Activated CD4-positive, alpha-beta T cell treated with anti-CD3 and anti-CD28 coated beads, Interleukin-2, amount 10 ng/mL, durations not matched to agents 7 days and 5 days (primary cell): Measurements from ENCODE around the gene LTA4H. TPM values are rescaled to one million over a fixed set of nuclear protein-coding genes. Genes with fewer than 3 reads are reported as not detected.

ENCODE experiments used
- CTCF ChIA-PET: fragments of 350-600 bp; sonication (Branson Sonifier 250); formaldehyde crosslinking; loops from one replicate; lab custom pipeline; 2021; ENCODE audit warnings: antibody characterized with exemption; lab: Charles Lee
- POLR2A ChIA-PET: fragments of 350-600 bp; sonication (Branson Sonifier 250); formaldehyde crosslinking; loops from one replicate; lab custom pipeline; 2021; ENCODE audit warnings: antibody characterized with exemption; lab: Charles Lee
- DNase-seq: peaks from one replicate; pipeline ENCODE4 v3.0.0-alpha.2; 2020
- H3K27ac Mint-ChIP-seq: one replicate; pipeline ENCODE4 v1.8.0; 2021; ENCODE audit warnings: mild to moderate bottlenecking, moderate library complexity, mixed read lengths
- H3K27me3 Mint-ChIP-seq: one replicate; pipeline ENCODE4 v1.8.0; 2021; ENCODE audit warnings: mixed read lengths
- H3K36me3 Mint-ChIP-seq: one replicate; pipeline ENCODE4 v1.8.0; 2021; ENCODE audit warnings: low read depth, mixed read lengths
- H3K4me1 Mint-ChIP-seq: one replicate; pipeline ENCODE4 v1.8.0; 2021; ENCODE audit warnings: mixed read lengths
- H3K4me3 Mint-ChIP-seq: one replicate; pipeline ENCODE4 v1.8.0; 2021; ENCODE audit warnings: mild to moderate bottlenecking, moderate library complexity, mixed read lengths
- H3K9me3 Mint-ChIP-seq: one replicate; pipeline ENCODE4 v1.8.0; 2021; ENCODE audit warnings: mixed read lengths
- total RNA-seq, 2 experiments: library from RNA; stranded (reverse); gene quantifications; one replicate each; pipeline ENCODE4 v1.2.3, GENCODE V29; 2021

LTA4H gene
- total RNA-seq, 2 experiments from 2014 or later = 55.8 to 56.2 TPM

DNA sequence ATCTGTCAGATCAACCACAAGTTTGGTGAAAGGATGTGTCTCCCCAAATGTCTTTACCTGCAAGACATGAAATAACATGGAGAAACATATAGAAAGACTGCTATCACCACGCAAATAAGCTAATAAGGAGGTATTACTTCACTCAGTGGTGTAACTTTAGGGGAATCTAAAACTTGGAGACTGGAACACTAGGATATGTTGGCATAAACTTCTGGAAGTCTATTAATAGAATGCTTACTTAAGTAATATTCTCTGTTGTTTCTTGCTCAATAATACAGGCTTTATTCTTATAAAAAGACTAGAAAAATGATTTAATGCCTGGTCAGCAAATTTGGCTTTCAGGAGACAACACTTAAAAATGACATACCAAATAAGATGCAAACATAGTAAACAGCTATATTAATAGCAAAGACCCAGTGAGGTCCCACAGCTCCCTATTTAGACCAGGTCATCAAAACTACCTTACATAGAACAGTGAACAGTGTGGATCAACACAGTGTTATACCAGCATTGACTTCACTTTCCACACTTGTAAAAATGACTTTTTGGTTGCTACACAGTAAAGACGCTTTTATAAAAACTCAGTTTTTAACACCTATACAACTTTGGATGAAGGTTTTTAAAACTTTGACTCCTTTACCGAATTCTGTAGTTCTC lies 20.3 kb downstream of the LTA4H start:
- CTCF ChIA-PET = interaction anchor here (1.7 kb wide), 1 partner anchor 17 kb away, joined by 4 read pairs; no protein-coding TSS in a partner anchor
- Mint-ChIP-seq H3K36me3 (peaks cover 29% of the 10 kb centered on the region), H3K4me3 (no peak overlapping the region), H3K9me3 (no peaks in the 10 kb centered on the region), H3K4me1 (no peaks in the 10 kb centered on the region), H3K27ac (no peak overlapping the region), H3K27me3 (no peaks in the 10 kb centered on the region)
- POLR2A ChIA-PET = no interaction called here
- DNase-seq = no peak

DNA sequence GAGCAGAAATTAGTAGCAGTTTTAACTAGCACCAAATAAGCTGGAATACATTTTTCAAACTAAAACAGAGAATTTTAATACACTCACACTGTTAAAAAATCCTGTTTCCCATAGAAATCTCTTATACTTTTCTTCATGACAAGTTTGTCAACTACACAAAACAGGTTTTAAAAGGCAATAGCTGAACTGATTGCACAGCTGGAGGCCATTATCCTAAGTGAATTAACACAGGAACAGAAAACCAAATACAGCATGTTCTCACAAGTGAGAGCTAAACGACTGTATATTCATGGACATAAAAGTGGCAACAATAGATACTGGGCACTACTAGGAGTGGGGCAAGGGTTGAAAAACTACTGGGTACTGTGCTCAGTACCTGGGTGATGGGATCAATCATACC lies 27.7 kb downstream of the LTA4H start:
- H3K27ac Mint-ChIP-seq = no peak overlapping the region
- POLR2A ChIA-PET = no interaction called here

DNA sequence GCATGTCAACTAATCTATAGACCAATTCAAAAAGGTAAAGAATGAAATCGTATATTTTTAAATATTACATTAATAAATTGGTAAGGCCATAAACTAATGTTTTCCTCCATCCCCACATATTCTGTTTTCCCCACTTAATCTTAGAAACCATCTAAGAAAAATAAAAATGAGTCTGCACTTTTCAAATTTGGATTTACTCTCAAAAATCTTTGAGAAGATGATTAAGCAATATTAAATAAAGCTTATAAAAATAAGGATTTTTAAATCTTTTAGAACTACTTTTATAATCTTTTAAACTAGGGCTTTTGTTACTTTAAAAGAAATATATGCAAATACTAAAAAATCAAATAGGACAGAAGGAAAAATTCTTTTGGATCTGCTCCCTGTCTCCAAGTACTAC lies 28.7 kb downstream of the LTA4H start:
- no peak for DNase-seq
- no peak overlapping the region for H3K27ac Mint-ChIP-seq
- no peaks in the 10 kb centered on the region for H3K27me3 Mint-ChIP-seq
- H3K36me3 Mint-ChIP-seq = peaks cover 28% of the 10 kb centered on the region
- H3K4me3 Mint-ChIP-seq = no peak overlapping the region
- H3K9me3 Mint-ChIP-seq = no peaks in the 10 kb centered on the region
- ChIA-PET POLR2A (no interaction called here), CTCF (interaction anchor here (1.2 kb wide), 1 partner anchor 47 kb away, joined by 3 read pairs; no protein-coding TSS in a partner anchor)
- H3K4me1 Mint-ChIP-seq = no peaks in the 10 kb centered on the region

More for the DNA sequence above, 27.7 kb downstream of the LTA4H start:
- CTCF ChIA-PET = interaction anchor here (1.3 kb wide), 1 partner anchor 18 kb away, joined by 4 read pairs; no protein-coding TSS in a partner anchor
- no peaks in the 10 kb centered on the region for H3K27me3 Mint-ChIP-seq
- peaks cover 33% of the 10 kb centered on the region for H3K36me3 Mint-ChIP-seq
- H3K9me3 Mint-ChIP-seq = no peaks in the 10 kb centered on the region
- H3K4me1 Mint-ChIP-seq = no peaks in the 10 kb centered on the region
- no peak overlapping the region for H3K4me3 Mint-ChIP-seq
- no peak for DNase-seq

DNA sequence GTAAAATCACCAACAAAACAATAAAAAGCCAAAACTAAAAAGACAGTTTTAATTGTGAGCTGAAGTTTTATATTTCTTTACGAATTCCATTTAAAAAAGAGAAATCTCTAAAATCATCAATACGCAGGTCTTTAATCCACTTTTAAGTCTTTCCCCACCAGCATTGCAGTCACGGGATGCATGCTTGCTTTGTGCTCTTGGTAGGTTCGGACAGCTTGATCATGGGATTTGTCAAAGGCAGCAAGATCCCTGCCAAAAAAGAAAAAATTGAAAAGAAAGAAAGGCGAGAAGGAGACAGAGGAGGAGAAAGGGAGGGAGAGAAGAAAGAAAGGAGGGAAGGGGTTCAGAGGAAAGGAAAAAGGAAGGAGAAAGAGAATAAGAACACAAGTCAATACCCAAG lies 34.5 kb downstream of the LTA4H start:
- Mint-ChIP-seq H3K4me1 (peaks cover 11% of the 10 kb centered on the region), H3K9me3 (no peaks in the 10 kb centered on the region), H3K27me3 (no peaks in the 10 kb centered on the region), H3K27ac (no peak overlapping the region), H3K4me3 (no peak overlapping the region), H3K36me3 (peaks cover 13% of the 10 kb centered on the region)
- CTCF ChIA-PET = interaction anchor here (0.9 to 1.5 kb wide), 2 partner anchors 38 to 57 kb away, joined by 3 to 4 read pairs; partner anchors contain the start of gene AMDHD1
- POLR2A ChIA-PET = no interaction called here
- DNase-seq = no peak

DNA sequence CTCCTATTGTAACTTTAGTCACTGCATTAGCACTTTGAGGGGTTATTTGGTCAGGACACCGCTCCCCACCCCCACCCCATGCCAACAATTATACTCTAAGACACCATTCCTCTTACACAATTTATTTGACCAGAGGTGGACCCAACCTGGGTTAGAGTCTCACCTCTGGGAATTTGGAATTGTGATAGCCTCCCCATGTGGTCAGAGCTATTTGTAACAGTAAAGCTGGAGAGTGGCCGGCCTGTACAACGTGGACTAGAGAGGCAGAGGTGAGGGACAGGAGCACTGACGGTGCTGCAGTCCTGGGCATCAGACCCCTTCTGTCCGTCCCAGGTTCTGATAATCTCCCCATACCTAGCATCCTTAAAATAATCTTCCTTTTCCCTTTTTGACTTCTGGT lies 35.9 kb downstream of the LTA4H start:
- DNase-seq = no peak
- POLR2A ChIA-PET = no interaction called here
- Mint-ChIP-seq H3K4me1 (peaks cover 11% of the 10 kb centered on the region), H3K36me3 (peaks cover 3% of the 10 kb centered on the region), H3K27me3 (no peaks in the 10 kb centered on the region), H3K4me3 (no peak overlapping the region), H3K9me3 (no peaks in the 10 kb centered on the region), H3K27ac (no peak overlapping the region)
- CTCF ChIA-PET = interaction anchor here (0.7 to 2.2 kb wide), 11 partner anchors 9 to 209 kb away, joined by 3 to 15 read pairs (median 4); partner anchors contain the start of gene AMDHD1

DNA sequence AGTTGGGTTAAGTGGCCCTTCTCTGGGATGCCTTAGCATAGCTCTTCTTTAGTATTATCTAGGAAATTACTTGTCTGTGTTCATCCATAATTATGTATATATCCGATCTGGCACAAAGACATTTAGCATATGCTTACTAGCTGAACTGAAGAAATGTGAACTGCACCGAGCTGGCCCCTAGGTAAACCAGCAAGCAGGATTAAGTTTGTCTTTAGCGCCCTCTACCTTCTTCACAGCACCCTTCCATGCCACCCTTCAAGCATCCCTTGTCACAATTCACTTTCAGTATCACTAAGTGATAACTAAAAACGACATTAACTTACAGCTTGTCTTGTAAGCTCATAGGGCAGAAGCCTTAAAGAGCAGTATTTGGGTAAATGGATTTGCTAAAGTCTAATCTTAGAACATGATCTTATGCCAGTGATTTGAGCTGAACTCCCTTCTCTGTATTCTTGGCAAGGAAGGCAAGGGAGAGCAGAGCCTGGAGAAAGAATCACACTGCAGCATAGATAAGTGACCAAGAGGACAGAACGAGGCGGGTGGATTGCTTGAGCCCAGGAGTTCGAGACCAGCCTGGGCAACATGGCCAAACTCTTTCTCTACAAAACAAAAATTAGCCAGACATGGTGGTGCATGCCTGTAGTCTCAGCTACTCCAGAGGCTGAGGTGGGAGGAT lies 36.6 kb downstream of the LTA4H start:
- Mint-ChIP-seq H3K36me3 (peaks cover 3% of the 10 kb centered on the region), H3K9me3 (no peaks in the 10 kb centered on the region), H3K27me3 (no peaks in the 10 kb centered on the region), H3K4me1 (peaks cover 11% of the 10 kb centered on the region), H3K4me3 (no peak overlapping the region), H3K27ac (no peak overlapping the region)
- DNase-seq = peak; percentile 71
- CTCF ChIA-PET = interaction anchor here (0.6 to 2.2 kb wide), 25 partner anchors 9 to 518 kb away, joined by 3 to 15 read pairs (median 4); partner anchors contain the start of genes AMDHD1 and CCDC38
- POLR2A ChIA-PET = no interaction called here

DNA sequence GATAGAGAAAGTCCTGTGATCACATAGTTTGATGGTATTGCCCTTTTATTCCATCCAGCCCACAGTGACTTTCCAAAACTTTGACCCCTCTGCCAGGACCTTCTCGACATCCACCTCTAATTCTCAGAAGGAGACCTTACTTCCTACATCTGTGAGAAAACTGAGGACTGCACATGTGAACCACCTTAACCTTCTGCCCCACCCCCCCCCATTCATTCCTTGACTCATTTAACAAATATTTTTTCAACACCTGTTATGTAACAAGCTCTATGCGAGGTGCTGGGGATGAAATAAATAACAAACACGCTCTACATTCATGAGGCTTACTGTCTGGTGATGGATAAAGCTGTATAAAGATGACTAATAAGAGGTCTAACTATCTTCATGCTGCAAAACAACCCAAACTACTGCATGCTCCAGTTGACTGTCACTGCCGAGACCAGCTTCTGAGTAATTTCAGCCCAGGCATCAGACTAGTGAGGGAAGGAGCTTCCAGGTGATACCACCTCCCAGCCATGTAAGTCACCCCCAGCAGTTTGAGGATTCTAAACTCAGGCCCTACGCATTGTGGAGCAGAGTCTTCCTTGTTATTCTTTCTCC lies 37.4 kb downstream of the LTA4H start:
- Mint-ChIP-seq H3K4me1 (peaks cover 11% of the 10 kb centered on the region), H3K27me3 (no peaks in the 10 kb centered on the region), H3K36me3 (peaks cover 3% of the 10 kb centered on the region), H3K9me3 (no peaks in the 10 kb centered on the region), H3K27ac (no peak overlapping the region), H3K4me3 (no peak overlapping the region)
- CTCF ChIA-PET = interaction anchor here (0.6 to 2.2 kb wide), 20 partner anchors 8 to 519 kb away, joined by 3 to 15 read pairs (median 4); partner anchors contain the start of genes AMDHD1 and CCDC38
- no peak for DNase-seq
- POLR2A ChIA-PET = no interaction called here

DNA sequence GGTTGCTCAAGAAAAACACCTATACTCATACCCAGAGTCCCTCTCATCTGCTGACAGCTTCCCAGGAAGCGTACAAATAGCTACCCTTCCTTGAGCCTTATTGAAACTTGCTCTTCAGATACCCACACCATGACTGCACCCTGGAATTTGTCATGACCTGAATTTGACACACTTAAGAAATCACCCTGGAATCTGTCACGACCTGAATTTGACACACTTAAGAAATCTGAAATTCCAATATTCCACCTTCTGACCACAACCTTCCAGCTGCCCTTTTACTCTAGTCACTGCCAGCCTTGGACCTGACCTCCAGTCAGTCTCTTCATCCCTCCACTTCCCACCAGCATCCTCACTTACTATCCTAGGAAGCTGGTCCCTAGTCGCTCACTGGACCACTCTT lies 38.1 kb downstream of the LTA4H start:
- Mint-ChIP-seq H3K4me1 (peaks cover 11% of the 10 kb centered on the region), H3K9me3 (no peaks in the 10 kb centered on the region), H3K27me3 (no peaks in the 10 kb centered on the region), H3K36me3 (no peaks in the 10 kb centered on the region), H3K27ac (no peak overlapping the region), H3K4me3 (no peak overlapping the region)
- DNase-seq = no peak
- ChIA-PET CTCF (interaction anchor here (2.0 kb wide), 1 partner anchor 55 kb away, joined by 12 read pairs; the partner anchor contains the start of genes AMDHD1 and CCDC38), POLR2A (no interaction called here)

DNA sequence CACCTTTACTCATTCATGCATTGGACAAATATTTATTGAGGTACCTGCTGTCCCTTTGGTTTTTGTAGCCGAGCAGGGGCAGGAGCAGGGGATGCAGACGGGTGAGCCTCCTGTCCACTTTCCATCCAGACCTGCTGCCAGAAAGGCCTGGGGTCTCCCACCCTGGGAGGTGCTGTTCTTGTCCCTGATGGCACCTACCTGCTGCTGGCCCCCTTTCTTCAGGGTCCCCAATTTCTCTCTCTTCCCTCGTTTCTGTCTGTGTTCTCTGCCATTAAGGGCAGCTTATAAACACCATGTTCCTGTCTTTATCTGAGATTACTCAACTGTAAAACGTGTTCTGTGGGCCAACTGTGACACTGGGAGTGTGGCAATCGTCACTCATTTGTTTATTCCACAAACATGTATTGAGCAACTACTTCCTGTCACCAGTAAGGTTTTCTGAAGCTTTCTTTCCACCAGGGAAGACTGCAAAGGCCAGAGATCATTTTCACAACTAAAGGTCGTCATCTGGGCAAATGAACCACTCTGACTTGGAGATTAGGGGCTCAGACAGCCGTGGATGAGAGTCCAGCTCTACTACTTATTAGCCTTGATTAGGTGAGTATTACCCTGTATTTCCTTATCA lies 39.2 kb downstream of the LTA4H start, which contains the start of gene HAL:
Gene HAL, minus strand, starts transcription at position 311 of the 625 bp plus-strand sequence. CDS start 434 bp downstream, outside the sequence.
- H3K9me3 Mint-ChIP-seq = no peaks in the 10 kb centered on the region
- POLR2A ChIA-PET = no interaction called here
- H3K27ac Mint-ChIP-seq = no peak within 1 kb of the TSS
- CTCF ChIA-PET = no interaction called here
- H3K4me3 Mint-ChIP-seq = no peak within 1 kb of the TSS
- DNase-seq = no peak
- no peaks in the 10 kb centered on the region for H3K27me3 Mint-ChIP-seq
- H3K4me1 Mint-ChIP-seq = peaks cover 11% of the 10 kb centered on the region
- H3K36me3 Mint-ChIP-seq = no peaks in the 10 kb centered on the region

DNA sequence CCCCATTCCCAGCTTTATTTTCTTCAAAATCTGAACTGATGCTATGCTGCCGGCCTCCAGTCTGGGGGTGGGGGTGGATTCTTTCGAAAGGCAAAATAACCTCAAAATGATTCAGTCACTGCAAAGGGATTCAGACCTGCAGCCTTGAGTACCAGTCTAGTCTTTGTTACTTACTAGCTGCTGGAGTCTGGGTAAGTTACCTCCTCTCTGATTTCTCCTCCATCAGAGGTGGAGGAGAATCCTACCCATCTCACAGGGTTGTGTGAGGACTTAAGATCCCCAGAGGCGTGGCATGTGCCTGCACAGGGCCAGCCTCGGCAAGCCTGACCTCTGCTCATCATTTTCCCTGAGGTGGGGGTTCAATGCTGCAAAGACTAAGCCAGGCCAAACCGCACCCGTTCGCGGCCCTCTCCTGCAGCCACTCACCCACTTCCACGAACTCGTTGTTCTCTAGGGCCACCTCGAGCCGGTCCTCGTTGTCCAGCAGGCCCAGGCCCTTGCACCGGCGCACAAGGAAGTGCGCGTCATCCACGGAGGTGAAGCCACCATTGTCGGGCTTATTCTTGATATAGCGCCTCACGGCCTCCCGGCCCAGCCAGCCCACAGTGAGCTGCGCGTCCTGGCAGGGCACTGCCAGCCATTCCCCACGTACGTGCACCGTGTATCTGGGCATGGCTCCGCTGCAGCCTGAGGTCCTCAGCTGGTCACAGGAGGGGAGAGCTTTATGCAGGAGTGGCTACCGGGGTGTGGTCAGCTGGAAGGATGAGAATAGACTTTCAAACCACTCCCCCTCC lies 40.0 kb downstream of the LTA4H start:
- no peak for DNase-seq
- Mint-ChIP-seq H3K27me3 (no peaks in the 10 kb centered on the region), H3K27ac (no peak overlapping the region), H3K4me3 (no peak overlapping the region), H3K36me3 (no peaks in the 10 kb centered on the region), H3K9me3 (no peaks in the 10 kb centered on the region), H3K4me1 (peaks cover 11% of the 10 kb centered on the region)
- POLR2A ChIA-PET = no interaction called here
- CTCF ChIA-PET = interaction anchor here (1.2 kb wide), 1 partner anchor 37 kb away, joined by 3 read pairs; no protein-coding TSS in a partner anchor

DNA sequence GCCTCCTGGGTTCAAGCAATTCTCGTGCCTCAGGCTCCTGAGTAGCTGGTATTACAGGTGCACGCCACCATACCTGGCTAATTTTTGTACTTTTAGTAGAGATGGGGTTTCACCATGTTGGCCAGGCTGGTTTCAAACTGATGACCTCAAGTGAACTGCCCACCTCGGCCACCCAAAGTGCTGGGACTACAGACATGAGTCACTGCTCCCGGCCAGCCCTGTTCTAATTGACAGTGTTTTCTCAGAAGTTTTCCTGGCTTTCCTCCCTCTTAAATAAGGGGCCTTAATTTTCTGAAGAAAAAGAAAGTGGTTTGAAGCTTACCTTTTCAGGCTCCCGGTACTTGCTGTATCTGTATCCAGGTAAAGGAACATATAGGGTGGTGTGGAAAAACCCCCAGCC lies 40.9 kb downstream of the LTA4H start:
- Mint-ChIP-seq H3K4me1 (peaks cover 11% of the 10 kb centered on the region), H3K27ac (no peak overlapping the region), H3K27me3 (no peaks in the 10 kb centered on the region), H3K4me3 (no peak overlapping the region), H3K36me3 (no peaks in the 10 kb centered on the region), H3K9me3 (no peaks in the 10 kb centered on the region)
- ChIA-PET CTCF (interaction anchor here (1.2 kb wide), 1 partner anchor 38 kb away, joined by 3 read pairs; no protein-coding TSS in a partner anchor), POLR2A (no interaction called here)
- no peak for DNase-seq

DNA sequence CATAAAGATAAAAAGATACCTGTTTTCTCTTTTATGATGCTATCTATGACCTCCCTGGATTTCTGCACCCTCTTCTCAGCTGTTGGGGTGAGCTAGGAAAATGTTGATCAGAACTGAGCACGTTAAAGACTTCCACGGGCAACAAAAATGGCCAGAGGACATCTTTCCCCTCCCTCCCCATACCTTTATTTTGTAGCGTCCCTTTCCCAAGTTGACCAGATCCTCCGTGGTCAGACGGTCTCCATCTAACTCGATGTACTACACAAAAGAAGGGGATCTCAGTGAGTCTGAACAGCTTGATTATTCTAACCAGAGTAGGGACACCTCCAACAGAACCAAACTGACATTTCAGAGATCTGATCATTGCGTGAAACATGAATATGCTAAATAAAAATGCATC lies 41.5 kb downstream of the LTA4H start:
- Mint-ChIP-seq H3K27ac (no peak overlapping the region), H3K4me1 (peaks cover 10% of the 10 kb centered on the region), H3K9me3 (no peaks in the 10 kb centered on the region), H3K27me3 (no peaks in the 10 kb centered on the region), H3K4me3 (no peak overlapping the region), H3K36me3 (no peaks in the 10 kb centered on the region)
- no peak for DNase-seq
- POLR2A ChIA-PET = no interaction called here
- CTCF ChIA-PET = interaction anchor here (1.2 kb wide), 1 partner anchor 39 kb away, joined by 3 read pairs; no protein-coding TSS in a partner anchor
